Neural cell (in vitro differentiated cells): Measurements from ENCODE around the gene CRYGC.

Source experiments
- CTCF ChIP-seq: fragments of 450-650 bp; IDR thresholded peaks from 2 replicates; pipeline ENCODE4 v1.5.1; 2014; ENCODE audit warnings: antibody characterized with exemption, mild to moderate bottlenecking, moderate library complexity; ENCODE audit not compliant: poor library complexity, severe bottlenecking
- EP300 ChIP-seq: fragments of 450-650 bp; conservative IDR thresholded peaks from 2 replicates; pipeline ENCODE4 v1.6.1; 2014; ENCODE audit warnings: antibody characterized with exemption, mild to moderate bottlenecking, moderate library complexity; ENCODE audit not compliant: poor library complexity, severe bottlenecking
- EZH2 ChIP-seq: fragments of 200-600, 300-800 bp; shearing (Covaris generic), sonication (generic); IDR thresholded peaks from 2 replicates; pipeline ENCODE4 v1.6.1; 2014; ENCODE audit warnings: antibody characterized with exemption, low read length, borderline replicate concordance, mild to moderate bottlenecking; ENCODE audit not compliant: insufficient read depth, poor library complexity, severe bottlenecking
- MXI1 ChIP-seq: fragments of 450-650 bp; conservative IDR thresholded peaks from 2 replicates; pipeline ENCODE4 v1.6.1; 2014; ENCODE audit warnings: antibody characterized with exemption, mild to moderate bottlenecking; ENCODE audit not compliant: poor library complexity, severe bottlenecking
- POLR2AphosphoS5 ChIP-seq: IDR thresholded peaks from 2 replicates; pipeline ENCODE4 v1.6.1; 2012
- RAD21 ChIP-seq: fragments of 450-650 bp; conservative IDR thresholded peaks from 2 replicates; pipeline ENCODE4 v1.6.1; 2014; ENCODE audit warnings: antibody characterized with exemption, mild to moderate bottlenecking, moderate library complexity
- SMC3 ChIP-seq: fragments of 450-650 bp; conservative IDR thresholded peaks from 2 replicates; pipeline ENCODE4 v1.6.1; 2014; ENCODE audit warnings: antibody characterized with exemption, mild to moderate bottlenecking, moderate library complexity; ENCODE audit not compliant: poor library complexity
- TAF1 ChIP-seq: IDR thresholded peaks from 2 replicates; pipeline ENCODE4 v1.6.1; 2012; ENCODE audit warnings: low read depth
- TF ChIP-seq, protein P1 (sequence below): IDR thresholded peaks from 2 replicates; pipeline ENCODE4 v1.6.1; 2012; ENCODE audit warnings: borderline replicate concordance

GRCh38 chr2:208103616-208104015, 26.0 kb downstream of the CRYGC start:
- TF ChIP-seq CTCF (no peak), EZH2 (no peak), POLR2AphosphoS5 (no peak), RAD21 (no peak), EP300 (no peak), MXI1 (no peak), TAF1 (no peak), SMC3 (no peak)
- TF ChIP-seq, protein P1, sequence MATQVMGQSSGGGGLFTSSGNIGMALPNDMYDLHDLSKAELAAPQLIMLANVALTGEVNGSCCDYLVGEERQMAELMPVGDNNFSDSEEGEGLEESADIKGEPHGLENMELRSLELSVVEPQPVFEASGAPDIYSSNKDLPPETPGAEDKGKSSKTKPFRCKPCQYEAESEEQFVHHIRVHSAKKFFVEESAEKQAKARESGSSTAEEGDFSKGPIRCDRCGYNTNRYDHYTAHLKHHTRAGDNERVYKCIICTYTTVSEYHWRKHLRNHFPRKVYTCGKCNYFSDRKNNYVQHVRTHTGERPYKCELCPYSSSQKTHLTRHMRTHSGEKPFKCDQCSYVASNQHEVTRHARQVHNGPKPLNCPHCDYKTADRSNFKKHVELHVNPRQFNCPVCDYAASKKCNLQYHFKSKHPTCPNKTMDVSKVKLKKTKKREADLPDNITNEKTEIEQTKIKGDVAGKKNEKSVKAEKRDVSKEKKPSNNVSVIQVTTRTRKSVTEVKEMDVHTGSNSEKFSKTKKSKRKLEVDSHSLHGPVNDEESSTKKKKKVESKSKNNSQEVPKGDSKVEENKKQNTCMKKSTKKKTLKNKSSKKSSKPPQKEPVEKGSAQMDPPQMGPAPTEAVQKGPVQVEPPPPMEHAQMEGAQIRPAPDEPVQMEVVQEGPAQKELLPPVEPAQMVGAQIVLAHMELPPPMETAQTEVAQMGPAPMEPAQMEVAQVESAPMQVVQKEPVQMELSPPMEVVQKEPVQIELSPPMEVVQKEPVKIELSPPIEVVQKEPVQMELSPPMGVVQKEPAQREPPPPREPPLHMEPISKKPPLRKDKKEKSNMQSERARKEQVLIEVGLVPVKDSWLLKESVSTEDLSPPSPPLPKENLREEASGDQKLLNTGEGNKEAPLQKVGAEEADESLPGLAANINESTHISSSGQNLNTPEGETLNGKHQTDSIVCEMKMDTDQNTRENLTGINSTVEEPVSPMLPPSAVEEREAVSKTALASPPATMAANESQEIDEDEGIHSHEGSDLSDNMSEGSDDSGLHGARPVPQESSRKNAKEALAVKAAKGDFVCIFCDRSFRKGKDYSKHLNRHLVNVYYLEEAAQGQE, result no peak
